CD14-positive monocyte (primary cell): ENCODE results near the gene NFATC1. TPM values are rescaled to one million over a fixed set of nuclear protein-coding genes. Genes with fewer than 3 reads are reported as not detected.

Source experiments
- DNase-seq, 3 donors: peaks; one replicate each; pipeline ENCODE4 v3.0.0-alpha.2; 2011 to 2022
- H2AFZ ChIP-seq: 2 replicates; pipeline ENCODE4 v1.6.0; 2012; ENCODE audit warnings: mild to moderate bottlenecking, low read depth, low read length, inconsistent platforms; ENCODE audit not compliant: insufficient read depth, poor library complexity, severe bottlenecking
- H3K27ac ChIP-seq, 2 donors: 1 replicate in 1 of 2; 2 replicates in 1 of 2; pipeline ENCODE4 v1.5.1; 2012 to 2013; ENCODE audit warnings: low read length in 2 of 2, control low read depth in 1 of 2, inconsistent platforms in 1 of 2, low read depth in 1 of 2, mild to moderate bottlenecking in 1 of 2
- H3K27me3 ChIP-seq, 2 donors: one replicate each; pipeline versions ENCODE4 v1.6.0 to v1.6.1; 2011 to 2013; ENCODE audit warnings: low read length in 2 of 2; ENCODE audit not compliant: control insufficient read depth in 2 of 2, insufficient read depth in 2 of 2
- H3K36me3 ChIP-seq, 2 donors: replicated peaks in 1 of 2; 1 replicate in 1 of 2; 2 replicates in 1 of 2; pipeline versions ENCODE4 v1.5.1 to v1.6.1; 2012 to 2013; ENCODE audit warnings: low read length in 2 of 2, control low read depth in 1 of 2, inconsistent platforms in 1 of 2, mild to moderate bottlenecking in 1 of 2; ENCODE audit not compliant: insufficient read depth in 2 of 2, control insufficient read depth in 1 of 2
- H3K4me1 ChIP-seq, 2 donors: 1 replicate in 1 of 2; 2 replicates in 1 of 2; pipeline versions ENCODE4 v1.5.1 to v1.6.1; 2012 to 2013; ENCODE audit warnings: low read length in 2 of 2, control low read depth in 1 of 2, inconsistent platforms in 1 of 2, mild to moderate bottlenecking in 1 of 2, moderate library complexity in 1 of 2; ENCODE audit not compliant: insufficient read depth in 2 of 2, control insufficient read depth in 1 of 2
- H3K4me2 ChIP-seq: replicated peaks from 2 replicates; pipeline ENCODE3; 2012; ENCODE audit warnings: low read length, moderate library complexity, mild to moderate bottlenecking; ENCODE audit not compliant: poor library complexity, severe bottlenecking; ENCODE audit errors: extremely low read depth
- H3K4me3 ChIP-seq, 3 experiments: fragments of 200-600 bp in 1 of 3; sonication (generic) in 1 of 3; replicated peaks in 1 of 3; 1 replicate in 2 of 3; 2 replicates in 1 of 3; pipeline ENCODE4 v1.5.1; 2011 to 2013; ENCODE audit warnings: low read length in 3 of 3, mild to moderate bottlenecking in 3 of 3, control low read depth in 2 of 3, low read depth in 2 of 3, inconsistent platforms in 1 of 3, moderate library complexity in 1 of 3
- H3K79me2 ChIP-seq: 2 replicates; pipeline ENCODE4 v1.6.0; 2012; ENCODE audit warnings: mild to moderate bottlenecking, control low read depth, inconsistent platforms, low read length, moderate library complexity; ENCODE audit not compliant: insufficient read depth
- H3K9ac ChIP-seq: 2 replicates; pipeline ENCODE4 v1.6.0; 2017; ENCODE audit warnings: low read length, mild to moderate bottlenecking; ENCODE audit not compliant: insufficient read depth, poor library complexity, severe bottlenecking
- H3K9me3 ChIP-seq, 2 donors: replicated peaks in 1 of 2; 1 replicate in 1 of 2; 2 replicates in 1 of 2; pipeline versions ENCODE4 v1.5.1 to v1.6.1; 2012 to 2013; ENCODE audit warnings: low read length in 2 of 2, control low read depth in 1 of 2; ENCODE audit not compliant: control insufficient read depth in 1 of 2, insufficient read depth in 1 of 2
- H4K20me1 ChIP-seq: 2 replicates; pipeline ENCODE4 v1.6.0; 2012; ENCODE audit warnings: mild to moderate bottlenecking, low read length, control low read depth, moderate library complexity; ENCODE audit not compliant: insufficient read depth
- H3K27ac Mint-ChIP-seq, 7 donors: one replicate each; pipeline ENCODE4 v1.8.0; 2020; ENCODE audit warnings: mild to moderate bottlenecking in 7 of 7, mixed read lengths in 7 of 7, moderate library complexity in 6 of 7, inconsistent platforms in 2 of 7
- H3K27me3 Mint-ChIP-seq, 3 donors: one replicate each; pipeline ENCODE4 v1.8.0; 2021 to 2022; ENCODE audit warnings: low read depth in 3 of 3, mild to moderate bottlenecking in 3 of 3, mixed read lengths in 3 of 3, moderate library complexity in 3 of 3, inconsistent platforms in 1 of 3
- H3K36me3 Mint-ChIP-seq, 2 donors: one replicate each; pipeline ENCODE4 v1.8.0; 2020; ENCODE audit warnings: mixed read lengths in 2 of 2, inconsistent platforms in 1 of 2, mild to moderate bottlenecking in 1 of 2
- H3K4me1 Mint-ChIP-seq: one replicate; pipeline ENCODE4 v1.8.0; 2020; ENCODE audit warnings: mild to moderate bottlenecking, mixed read lengths
- H3K4me3 Mint-ChIP-seq, 2 donors: one replicate each; pipeline ENCODE4 v1.8.0; 2020; ENCODE audit warnings: mild to moderate bottlenecking in 2 of 2, mixed read lengths in 2 of 2, moderate library complexity in 1 of 2
- H3K9me3 Mint-ChIP-seq, 7 donors: one replicate each; pipeline ENCODE4 v1.8.0; 2020 to 2022; ENCODE audit warnings: mixed read lengths in 7 of 7, mild to moderate bottlenecking in 6 of 7, moderate library complexity in 6 of 7, inconsistent platforms in 2 of 7
- CTCF ChIP-seq: fragments of 200-600 bp; IDR thresholded peaks from one replicate; pipeline ENCODE4 v1.8.0; 2022; ENCODE audit warnings: antibody characterized with exemption, mild to moderate bottlenecking
- WGBS: methylation state at CpG from one replicate; pipeline ENCODE4 v1.1.5; 2013; ENCODE audit warnings: missing lambda C conversion rate; ENCODE audit not compliant: insufficient coverage; 5-methylcytosine and 5-hydroxymethylcytosine counted together
- intact Hi-C, 2 donors: fragments of 100-400 bp; cut with micrococcal nuclease; formaldehyde crosslinking; loops; one replicate each; pipeline versions ENCODE4 v1.15.0 to v1.15.1; 2023
- polyA plus RNA-seq, 3 donors: library from polyadenylated mRNA; depleted of rRNA in 1 of 3; unstranded in 2 of 3; stranded (reverse) in 1 of 3; fragments of 300-500 nt in 2 of 3; fragments of >200 nt in 1 of 3; fragmentation: Illumina TruSeq in 2 of 3; gene quantifications; 1 replicate in 2 of 3; 2 replicates in 1 of 3; pipeline ENCODE4 v1.2.3, GENCODE V29; 2012 to 2021

The NFATC1 gene
- polyA plus RNA-seq, 3 donors, result 7.8 to 10.7 (median 8.3) TPM

GRCh38 chr18:79522451-79523205 is 126.9 kb downstream of the NFATC1 start:
- Histone ChIP-seq H3K9ac (no peak overlapping the region), H3K4me1 (peaks cover 14 to 21% of the 10 kb centered on the region in 2 donors), H3K27me3 (peaks cover 0 to 25% of the 10 kb centered on the region in 2 donors), H3K4me3 (no peak overlapping the region), H3K79me2 (no peaks in the 10 kb centered on the region), H2AFZ (no peak overlapping the region), H3K27ac (no peak overlapping the region), H3K9me3 (no peaks in the 10 kb centered on the region), H4K20me1 (peaks cover 54% of the 10 kb centered on the region), H3K4me2 (no peak overlapping the region), H3K36me3 (peaks cover 2 to 7% of the 10 kb centered on the region in 2 donors)
- 85% methylated on average over 10 of the region's 17 CpGs for WGBS
- DNase-seq, result no peak
- Mint-ChIP-seq H3K27ac (no peak overlapping the region), H3K4me1 (peaks cover 25% of the 10 kb centered on the region), H3K36me3 (peaks cover 13 to 15% of the 10 kb centered on the region in 2 donors), H3K27me3 (peaks cover 26 to 57% (median 29%) of the 10 kb centered on the region in 3 donors), H3K4me3 (no peak overlapping the region), H3K9me3 (peaks cover 0 to 9% (median 0%) of the 10 kb centered on the region in 7 donors)
- TF ChIP-seq CTCF, result no peak
- intact Hi-C loops, result no loop called here

- H3K27me3 Mint-ChIP-seq, result peaks cover 26 to 57% (median 29%) of the 10 kb centered on the region in 3 donors
- H3K9me3 Mint-ChIP-seq, result peaks cover 0 to 9% (median 0%) of the 10 kb centered on the region in 7 donors
- intact Hi-C loops, result no loop called here
- Histone ChIP-seq H2AFZ (no peak overlapping the region), H3K4me2 (no peak overlapping the region), H3K79me2 (no peaks in the 10 kb centered on the region), H3K27me3 (peaks cover 0 to 25% of the 10 kb centered on the region in 2 donors), H3K36me3 (peaks cover 9 to 13% of the 10 kb centered on the region in 2 donors), H3K4me1 (peaks cover 14 to 21% of the 10 kb centered on the region in 2 donors), H3K4me3 (no peak overlapping the region), H3K9me3 (no peaks in the 10 kb centered on the region), H3K9ac (no peak overlapping the region), H4K20me1 (peaks cover 50% of the 10 kb centered on the region), H3K27ac (no peak overlapping the region)
- no peak for DNase-seq
- peaks cover 17 to 19% of the 10 kb centered on the region in 2 donors for H3K36me3 Mint-ChIP-seq
- H3K4me1 Mint-ChIP-seq, result peaks cover 25% of the 10 kb centered on the region
- 88% methylated on average over 5 of the region's 11 CpGs for WGBS
- no peak overlapping the region for H3K27ac Mint-ChIP-seq
- peak overlapping the region in 1 of 2 donors; percentile 64 for H3K4me3 Mint-ChIP-seq
- no peak for TF ChIP-seq CTCF
Observed at GRCh38 chr18:79523206-79523735, 127.5 kb downstream of the NFATC1 start.
